ENCODE results near the gene LRRC45. TPM values are rescaled to one million over a fixed set of nuclear protein-coding genes. Genes with fewer than 3 reads are reported as not detected.
A peak's percentile ranks its signal among the peaks of the same experiment; 100 is the strongest.

The LRRC45 gene
- total RNA-seq, 2 donors from 2014 or later = 6.1 to 14.2 TPM

DNA sequence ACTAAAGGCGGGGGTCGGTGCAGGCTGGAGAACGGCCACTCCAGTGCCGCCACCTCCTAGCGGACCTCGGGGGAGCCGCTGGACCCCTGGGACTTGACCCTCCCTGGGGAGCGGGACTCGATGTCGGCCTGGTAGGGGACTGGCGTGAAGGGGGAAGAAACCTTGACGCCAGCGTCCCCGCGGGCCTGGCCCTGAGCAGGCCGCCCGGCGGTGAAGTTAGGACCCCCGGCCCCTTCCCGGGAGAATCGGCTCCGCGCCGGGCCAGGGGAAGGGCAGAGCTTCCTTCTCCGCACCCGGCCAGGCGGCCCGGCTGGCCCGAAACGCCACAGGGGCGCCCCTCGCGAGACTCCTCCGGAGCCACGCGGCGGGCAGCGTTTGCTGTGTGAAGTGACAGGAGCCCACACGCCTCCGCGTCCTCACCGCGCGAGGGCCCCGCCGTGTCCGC lies 42.1 kb downstream of the LRRC45 start:
- H3K27ac ChIP-seq = peak overlapping the region; percentile 69 to 80
- TF ChIP-seq, protein P1, sequence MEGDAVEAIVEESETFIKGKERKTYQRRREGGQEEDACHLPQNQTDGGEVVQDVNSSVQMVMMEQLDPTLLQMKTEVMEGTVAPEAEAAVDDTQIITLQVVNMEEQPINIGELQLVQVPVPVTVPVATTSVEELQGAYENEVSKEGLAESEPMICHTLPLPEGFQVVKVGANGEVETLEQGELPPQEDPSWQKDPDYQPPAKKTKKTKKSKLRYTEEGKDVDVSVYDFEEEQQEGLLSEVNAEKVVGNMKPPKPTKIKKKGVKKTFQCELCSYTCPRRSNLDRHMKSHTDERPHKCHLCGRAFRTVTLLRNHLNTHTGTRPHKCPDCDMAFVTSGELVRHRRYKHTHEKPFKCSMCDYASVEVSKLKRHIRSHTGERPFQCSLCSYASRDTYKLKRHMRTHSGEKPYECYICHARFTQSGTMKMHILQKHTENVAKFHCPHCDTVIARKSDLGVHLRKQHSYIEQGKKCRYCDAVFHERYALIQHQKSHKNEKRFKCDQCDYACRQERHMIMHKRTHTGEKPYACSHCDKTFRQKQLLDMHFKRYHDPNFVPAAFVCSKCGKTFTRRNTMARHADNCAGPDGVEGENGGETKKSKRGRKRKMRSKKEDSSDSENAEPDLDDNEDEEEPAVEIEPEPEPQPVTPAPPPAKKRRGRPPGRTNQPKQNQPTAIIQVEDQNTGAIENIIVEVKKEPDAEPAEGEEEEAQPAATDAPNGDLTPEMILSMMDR (IDR thresholded peaks at IDR 0.05) = no peak
- peaks cover 17% of the 10 kb centered on the region for H3K36me3 ChIP-seq
- peak overlapping the region; percentile 93 for H3K4me3 ChIP-seq
- H3K9me3 ChIP-seq = no peaks in the 10 kb centered on the region
- H3K4me1 ChIP-seq (ENCODE audit: control insufficient read depth in 1 of 2, low read depth in 2 of 2) = peaks cover 15 to 20% of the 10 kb centered on the region in 2 donors
- H3K27me3 ChIP-seq (replicated peaks; ENCODE audit: insufficient read depth) = no peaks in the 10 kb centered on the region
- no peak for ATAC-seq (ENCODE audit: insufficient number of reproducible peaks, low FRiP score, low read depth)
- DNase-seq (ENCODE audit: low spot score) = no peak

DNA sequence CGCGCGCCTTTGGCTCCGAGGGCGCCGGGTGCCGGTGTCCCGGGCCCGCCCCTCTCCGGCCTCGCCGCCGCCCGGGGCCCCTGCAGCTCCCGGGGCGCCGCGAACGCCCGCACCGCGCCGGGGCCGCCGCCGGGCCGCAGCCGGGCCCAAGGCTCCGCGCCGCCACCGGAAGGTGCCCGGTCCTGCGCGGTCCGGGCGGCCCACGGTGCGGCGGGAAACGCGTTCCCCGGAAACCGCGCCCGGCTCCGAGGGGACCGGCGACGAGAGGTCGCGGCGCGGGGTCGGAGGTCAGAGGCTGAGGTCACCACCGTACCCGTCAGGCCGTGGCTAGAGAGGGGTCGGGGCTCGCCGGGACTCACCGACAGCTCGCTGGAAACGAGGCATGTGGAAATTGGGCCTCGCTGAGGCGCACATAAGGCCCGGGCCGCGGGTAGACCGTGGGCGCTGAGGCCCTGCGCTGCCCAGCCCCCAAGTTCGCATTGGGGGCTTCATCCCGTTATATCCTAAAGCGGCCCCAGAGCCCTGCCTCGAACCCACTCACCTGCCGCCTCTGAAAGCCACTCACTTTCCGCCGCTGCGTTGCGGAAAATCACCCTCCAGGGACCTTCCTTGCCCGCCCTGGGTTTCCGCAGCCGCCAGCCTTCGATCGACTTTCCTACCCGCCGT lies 42.7 kb downstream of the LRRC45 start, which contains the start of gene DUS1L:
TSS of gene DUS1L (minus strand) at position 167 of the 666 bp plus-strand sequence. CDS start 745 bp downstream, outside the sequence.
- peaks cover 12% of the 10 kb centered on the region for H3K36me3 ChIP-seq
- peaks cover 15 to 20% of the 10 kb centered on the region in 2 donors for H3K4me1 ChIP-seq (ENCODE audit: control insufficient read depth in 1 of 2, low read depth in 2 of 2)
- peak within 1 kb of the TSS; percentile 93 for H3K4me3 ChIP-seq
- H3K9me3 ChIP-seq = no peaks in the 10 kb centered on the region
- DNase-seq (ENCODE audit: low spot score) (no peak), ATAC-seq (ENCODE audit: insufficient number of reproducible peaks, low FRiP score, low read depth) (peak; percentile 27)
- H3K27me3 ChIP-seq (replicated peaks; ENCODE audit: insufficient read depth) = no peaks in the 10 kb centered on the region
- TF ChIP-seq, protein P1 (IDR thresholded peaks at IDR 0.05) = no peak
- peak within 1 kb of the TSS; percentile 76 to 80 for H3K27ac ChIP-seq

DNA sequence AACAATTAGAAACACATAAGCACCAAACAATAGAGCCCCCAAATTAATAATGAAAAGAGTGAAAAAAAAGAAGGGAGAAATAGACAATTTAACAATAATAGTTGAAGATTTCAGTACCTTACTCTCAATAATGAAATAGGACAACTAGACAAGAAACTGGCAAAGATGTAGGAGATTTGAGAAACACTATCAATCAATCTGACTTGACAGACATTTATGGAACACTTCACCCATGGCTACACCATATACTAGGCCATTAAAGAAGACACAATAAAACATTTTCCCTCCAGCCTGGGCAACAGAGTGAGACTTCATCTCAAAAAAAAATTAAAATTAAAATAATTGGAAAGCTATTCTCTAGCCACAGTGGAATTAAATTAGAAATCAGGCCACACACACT lies 47.5 kb downstream of the LRRC45 start:
- no peak overlapping the region for H3K4me3 ChIP-seq
- no peaks in the 10 kb centered on the region for H3K9me3 ChIP-seq
- TF ChIP-seq, protein P1 (IDR thresholded peaks at IDR 0.05) = no peak
- H3K4me1 ChIP-seq (ENCODE audit: control insufficient read depth in 1 of 2, low read depth in 2 of 2) = peaks cover 6 to 7% of the 10 kb centered on the region in 2 donors
- H3K27ac ChIP-seq = no peak overlapping the region
- ATAC-seq (ENCODE audit: insufficient number of reproducible peaks, low FRiP score, low read depth) = no peak
- no peaks in the 10 kb centered on the region for H3K36me3 ChIP-seq
- no peak for DNase-seq (ENCODE audit: low spot score)
- no peaks in the 10 kb centered on the region for H3K27me3 ChIP-seq (replicated peaks; ENCODE audit: insufficient read depth)

DNA sequence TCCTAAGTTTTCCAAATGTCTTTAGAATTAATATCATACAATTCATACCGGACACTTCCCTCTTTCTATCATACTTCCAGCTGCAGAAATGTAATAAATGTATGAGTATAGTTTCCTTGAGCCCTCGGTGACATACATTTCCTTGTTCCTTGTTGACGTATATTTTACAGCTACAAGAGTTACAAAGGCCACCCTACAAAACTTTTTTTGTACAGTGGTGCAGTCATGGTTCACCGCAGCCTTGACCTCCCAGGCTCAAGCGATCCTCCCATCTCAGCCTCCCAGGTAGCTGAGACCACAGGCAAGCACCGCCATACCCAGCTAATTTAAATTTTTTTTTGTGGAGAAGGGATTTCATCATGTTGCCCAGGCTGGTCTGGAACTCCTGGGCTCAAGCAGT lies 49.7 kb downstream of the LRRC45 start:
- no peaks in the 10 kb centered on the region for H3K9me3 ChIP-seq
- TF ChIP-seq, protein P1 (IDR thresholded peaks at IDR 0.05) = no peak
- H3K4me3 ChIP-seq = no peak overlapping the region
- H3K36me3 ChIP-seq = no peaks in the 10 kb centered on the region
- no peaks in the 10 kb centered on the region for H3K27me3 ChIP-seq (replicated peaks; ENCODE audit: insufficient read depth)
- H3K27ac ChIP-seq = no peak overlapping the region
- ATAC-seq (ENCODE audit: insufficient number of reproducible peaks, low FRiP score, low read depth) (no peak), DNase-seq (ENCODE audit: low spot score) (no peak)
- no peaks in the 10 kb centered on the region for H3K4me1 ChIP-seq (ENCODE audit: control insufficient read depth in 1 of 2, low read depth in 2 of 2)

DNA sequence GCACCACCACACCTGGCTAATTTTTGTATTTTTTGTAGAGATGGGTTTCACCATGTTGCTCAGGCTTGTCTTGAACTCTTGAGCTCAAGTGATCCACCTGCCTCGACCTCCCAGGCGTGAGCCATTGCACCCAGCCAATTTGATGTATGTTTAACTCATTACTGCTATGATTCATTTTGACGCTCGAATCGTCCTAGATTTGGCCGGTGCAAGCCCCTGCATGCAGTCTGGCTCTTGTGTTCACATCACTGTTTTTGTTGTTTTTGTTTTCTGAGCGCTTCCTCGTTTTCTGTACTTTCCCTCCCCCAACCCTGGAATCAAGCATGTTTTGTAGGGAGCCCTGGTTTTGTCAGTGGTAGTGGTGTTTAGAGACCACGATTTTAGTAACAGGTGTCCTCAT lies 50.3 kb downstream of the LRRC45 start:
- H3K36me3 ChIP-seq = no peaks in the 10 kb centered on the region
- ATAC-seq (ENCODE audit: insufficient number of reproducible peaks, low FRiP score, low read depth) (no peak), DNase-seq (ENCODE audit: low spot score) (no peak)
- no peaks in the 10 kb centered on the region for H3K4me1 ChIP-seq (ENCODE audit: control insufficient read depth in 1 of 2, low read depth in 2 of 2)
- H3K27ac ChIP-seq = no peak overlapping the region
- no peaks in the 10 kb centered on the region for H3K9me3 ChIP-seq
- H3K27me3 ChIP-seq (replicated peaks; ENCODE audit: insufficient read depth) = no peaks in the 10 kb centered on the region
- no peak overlapping the region for H3K4me3 ChIP-seq
- TF ChIP-seq, protein P1 (IDR thresholded peaks at IDR 0.05) = no peak
